AG08395 (cell line): ENCODE results near the gene TMEM63A.
"Not testable (repeated sequence)": the region's sequence is repeated elsewhere in the genome, so short reads cannot be mapped to it uniquely, and the experiment has no call there.

Experiments
- DNase-seq: peaks from one replicate; pipeline ENCODE4 v3.0.0; 2012; ENCODE audit warnings: mixed read lengths, low spot score

TMEM63A gene

DNA sequence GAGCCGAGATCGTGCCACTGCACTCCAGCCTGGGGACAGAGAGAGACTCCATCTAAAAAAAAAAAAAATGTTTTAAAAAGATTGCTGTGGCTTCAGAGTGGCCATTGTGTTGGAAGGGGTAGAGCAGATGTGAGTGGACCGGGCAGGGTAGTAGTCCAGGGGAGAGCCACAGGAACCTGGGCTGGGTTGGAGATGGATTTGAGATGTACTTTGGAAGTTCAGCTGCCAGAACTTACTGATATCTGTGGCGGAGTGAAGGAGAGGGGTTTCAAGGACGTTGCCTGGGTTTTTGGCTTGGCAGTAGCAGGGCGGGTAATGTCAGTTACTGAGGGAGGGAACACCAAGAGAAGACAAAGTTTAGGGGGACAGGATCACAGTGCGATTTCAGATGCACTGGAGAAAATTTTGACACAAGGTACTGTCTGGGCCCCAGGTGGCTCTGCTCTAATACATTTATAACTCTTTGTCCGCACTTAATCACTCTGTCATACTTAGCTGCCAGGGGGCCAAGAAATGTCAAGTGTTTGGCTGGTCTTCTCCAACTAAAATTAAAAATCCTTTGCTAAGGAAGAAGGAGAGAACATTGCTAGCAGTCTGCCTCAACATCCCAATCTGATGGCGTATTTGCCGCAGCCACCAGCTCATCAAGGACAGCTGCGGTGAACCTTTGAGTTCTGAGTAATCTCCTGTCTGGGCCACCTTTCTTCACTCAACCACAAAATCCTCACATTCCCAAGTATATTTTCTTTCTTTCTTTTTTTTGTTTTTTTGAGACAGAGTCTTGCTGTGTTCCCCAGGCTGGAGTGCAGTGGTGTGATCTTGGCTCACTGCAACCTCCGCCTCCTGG is 62.6 kb downstream of the TMEM63A start:
- DNase-seq: no peak

- DNase-seq: no peak
These were observed 64.0 kb downstream of the TMEM63A start for GRCh38 chr1:225818229-225818628.

DNA sequence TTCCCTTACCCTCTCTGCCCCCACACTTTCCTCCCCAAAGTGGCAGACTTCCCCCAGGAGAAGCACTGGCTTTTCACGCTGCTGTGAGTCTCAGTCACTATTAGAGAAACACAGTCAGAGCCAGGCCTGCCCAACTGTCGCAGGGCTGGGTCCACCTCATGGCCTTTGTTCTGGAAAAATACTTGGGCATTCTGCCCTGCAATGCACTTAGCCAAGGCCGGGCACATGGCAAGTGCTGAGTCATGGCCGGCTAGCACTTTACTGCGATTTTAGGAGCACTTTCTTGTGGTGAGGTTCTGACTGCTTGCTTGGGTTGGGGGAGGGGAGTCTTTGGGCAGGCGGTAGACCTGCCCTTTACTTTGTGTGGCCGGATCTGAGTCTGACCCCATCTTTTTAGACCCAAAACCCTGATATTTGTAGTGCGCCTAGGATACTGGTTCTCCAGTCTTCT is 64.5 kb downstream of the TMEM63A start:
- DNase-seq: peak; percentile 93

- peak; percentile 28 for DNase-seq
These were observed 65.3 kb downstream of the TMEM63A start for GRCh38 chr1:225816643-225817538.

DNA sequence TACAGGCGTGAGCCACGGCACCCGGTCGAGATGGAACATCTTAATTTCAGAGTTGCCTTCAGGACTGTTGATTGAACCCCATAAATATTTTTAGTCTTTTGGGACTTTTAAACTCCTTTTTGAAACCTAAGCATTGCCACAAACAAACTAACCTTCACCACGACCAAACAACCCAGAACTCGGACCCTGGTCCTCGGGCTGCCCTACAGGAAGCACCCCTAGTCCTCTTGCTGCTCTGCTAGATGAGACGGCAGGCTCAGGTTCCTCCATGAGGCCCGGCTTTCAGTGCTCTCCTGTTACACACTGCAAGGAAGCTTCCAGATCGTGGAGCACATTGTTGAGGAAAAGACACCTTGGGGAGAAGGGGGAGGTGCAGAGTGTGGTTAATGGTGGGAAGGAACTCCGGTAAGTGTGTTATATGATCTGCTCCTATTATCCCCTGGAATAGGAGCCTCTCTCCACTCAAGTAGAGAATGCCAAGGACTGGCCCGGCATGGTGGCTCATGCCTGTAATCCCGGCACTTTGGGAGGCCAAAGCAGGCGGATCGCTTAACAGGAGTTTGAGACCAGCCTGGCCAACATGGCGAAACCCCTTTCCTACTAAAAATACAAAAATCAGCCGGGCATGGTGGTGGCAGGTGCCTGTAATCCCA is 66.5 kb downstream of the TMEM63A start:
- DNase-seq: no peak

GRCh38 chr1:225815090-225815489 is 67.1 kb downstream of the TMEM63A start:
- DNase-seq: not testable (repeated sequence)

DNA sequence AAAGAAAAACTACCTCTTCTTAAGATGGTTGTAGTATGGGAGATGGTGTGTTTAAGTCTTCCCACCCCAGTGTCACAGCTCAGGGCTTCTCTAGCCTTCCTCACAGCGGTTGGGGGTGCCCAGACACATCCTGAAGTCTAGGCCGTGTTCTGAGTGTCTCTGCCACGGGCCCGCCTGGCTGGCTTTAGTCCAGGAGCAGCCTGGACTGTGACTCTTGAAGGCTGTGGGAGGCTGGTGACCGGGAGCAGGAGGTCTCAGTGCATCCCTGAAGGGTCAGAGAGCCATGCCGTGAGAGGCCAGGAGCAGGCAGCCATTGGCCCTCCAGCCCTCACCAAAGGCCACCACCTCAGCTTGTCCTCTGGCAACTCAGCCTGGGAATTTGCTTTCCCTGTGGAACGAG is 67.8 kb downstream of the TMEM63A start:
- DNase-seq: no peak

- DNase-seq: peak; percentile 67
These were observed 68.8 kb downstream of the TMEM63A start for GRCh38 chr1:225813214-225813964.

GRCh38 chr1:225812488-225813213 is 69.5 kb downstream of the TMEM63A start:
- no peak for DNase-seq

- DNase-seq: peak; percentile 21
These were observed 70.3 kb downstream of the TMEM63A start for GRCh38 chr1:225811622-225812487.

DNA sequence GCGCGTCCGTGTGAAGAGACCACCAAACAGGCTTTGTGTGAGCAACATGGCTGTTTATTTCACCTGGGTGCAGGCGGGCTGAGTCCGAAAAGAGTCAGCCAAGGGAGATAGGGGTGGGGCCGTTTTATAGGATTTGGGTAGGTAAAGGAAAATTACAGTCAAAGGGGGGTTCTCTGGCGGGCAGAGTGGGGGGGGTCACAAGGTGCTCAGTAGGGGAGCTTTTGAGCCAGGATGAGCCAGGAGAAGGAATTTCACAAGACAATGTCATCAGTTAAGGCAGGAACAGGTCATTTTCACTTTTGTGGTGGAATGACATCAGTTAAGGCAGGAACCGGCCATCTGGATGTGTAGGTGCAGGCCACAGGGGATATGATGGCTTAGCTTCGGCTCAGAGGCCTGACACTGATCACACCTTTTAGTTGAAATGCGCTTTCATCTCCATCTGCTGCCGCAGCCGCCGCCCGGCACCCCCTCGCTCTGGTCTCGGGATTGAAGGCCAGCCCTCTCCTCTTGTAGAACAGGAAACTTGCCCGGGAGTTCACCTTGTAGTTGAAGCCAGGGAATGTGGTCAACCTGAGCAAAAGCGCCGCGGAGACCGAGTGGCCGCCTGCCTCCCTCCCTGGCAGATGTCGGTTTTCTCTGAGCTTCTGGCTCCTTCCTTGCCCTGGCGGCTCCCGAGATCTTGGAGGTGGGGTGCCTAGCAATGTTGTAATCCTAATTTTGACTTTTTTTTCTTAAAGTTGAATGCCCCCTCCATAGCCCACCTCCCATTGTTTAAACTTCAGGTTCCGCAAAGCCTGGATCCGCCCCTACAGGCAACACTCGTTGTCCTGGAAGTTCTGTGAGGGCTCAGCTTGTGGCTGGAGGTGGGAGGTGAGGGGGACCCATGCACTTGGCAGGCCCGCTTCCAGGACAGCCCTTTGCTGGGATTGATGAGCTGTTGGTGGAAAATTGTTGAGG is 71.3 kb downstream of the TMEM63A start:
- DNase-seq: not testable (repeated sequence)

DNA sequence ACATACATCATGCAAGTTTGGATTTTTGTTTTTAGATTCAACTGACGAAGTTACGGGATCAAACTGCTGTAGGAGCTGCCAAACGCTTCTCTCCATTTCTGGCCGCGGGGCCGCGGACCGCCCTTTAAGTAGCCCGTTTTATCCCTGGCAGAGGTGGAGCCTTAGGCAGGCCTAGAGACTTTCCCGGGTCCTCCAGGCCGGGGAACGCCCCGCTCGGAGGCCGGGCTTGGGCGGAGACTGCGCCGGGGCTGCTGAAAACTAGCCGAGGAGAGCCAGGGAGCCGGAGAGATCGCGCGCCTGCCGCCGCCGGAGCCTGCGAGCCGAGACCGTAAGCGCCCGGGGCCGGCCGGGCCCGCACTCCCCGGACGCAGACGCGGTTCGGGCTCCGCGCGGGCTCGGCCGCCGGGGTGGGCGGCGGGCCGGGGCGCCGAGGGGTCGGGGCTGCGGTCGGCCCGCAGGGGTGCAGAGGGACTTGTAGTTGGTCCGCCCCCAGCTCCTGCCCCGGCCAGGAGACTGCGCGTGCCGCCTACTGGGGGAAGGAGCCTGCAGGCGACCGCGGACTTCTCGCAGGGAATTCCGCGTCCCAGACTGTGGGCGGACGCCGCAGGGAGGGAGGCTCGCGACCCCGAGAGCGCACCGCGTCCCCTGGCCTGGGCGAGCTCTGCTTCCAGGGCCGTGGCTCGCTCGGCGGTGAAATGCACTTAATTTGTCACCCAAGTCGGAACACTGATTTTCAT is 72.2 kb downstream of the TMEM63A start, which contains the start of gene EPHX1:
TSS of gene EPHX1 (plus strand) at position 283 of the 737 bp plus-strand sequence. CDS start 18,606 bp downstream, outside the sequence.
- peak; percentile 97 for DNase-seq

- no peak for DNase-seq
These were observed 74.0 kb downstream of the TMEM63A start for GRCh38 chr1:225808136-225808535.

DNA sequence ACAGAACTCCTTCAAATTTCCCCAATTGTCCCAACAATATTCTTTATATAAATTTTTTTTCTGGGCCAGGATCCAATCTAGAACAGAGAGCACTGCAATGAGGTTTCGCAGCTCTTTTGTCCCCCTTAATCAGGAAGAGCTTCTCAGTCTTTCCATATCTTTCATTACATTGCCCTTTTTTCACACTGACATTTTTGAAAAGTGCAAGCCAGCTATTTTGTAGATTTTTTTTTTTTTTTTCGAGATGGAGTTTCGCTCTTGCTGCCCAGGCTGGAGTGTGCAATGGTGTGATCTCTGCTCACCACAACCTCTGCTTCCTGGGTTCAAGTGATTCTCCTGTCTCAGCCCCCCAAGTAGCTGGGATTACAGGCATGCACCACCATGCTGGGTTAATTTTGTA is 75.4 kb downstream of the TMEM63A start:
- DNase-seq: not testable (repeated sequence)

- DNase-seq: no peak
These were observed 75.9 kb downstream of the TMEM63A start for GRCh38 chr1:225806249-225806648.

DNA sequence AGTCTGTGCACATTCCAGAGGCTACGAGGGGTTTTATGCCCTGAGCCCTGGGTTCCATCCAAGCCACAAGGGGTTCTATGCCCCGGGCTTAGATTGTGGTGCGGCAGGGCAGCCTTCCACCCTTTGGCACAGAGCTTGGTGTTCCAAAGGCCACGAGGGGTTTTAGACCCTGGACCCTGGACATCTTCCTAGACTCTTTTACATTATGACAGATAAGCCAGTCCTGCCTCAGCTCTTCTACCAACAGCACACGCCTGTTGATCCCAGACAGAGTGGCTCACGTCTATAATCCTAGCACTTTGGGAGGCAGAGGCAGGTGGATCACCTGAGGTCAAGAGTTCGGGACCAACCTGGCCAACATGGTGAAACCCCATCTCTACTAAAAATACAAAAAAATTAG is 81.0 kb downstream of the TMEM63A start:
- not testable (repeated sequence) for DNase-seq

GRCh38 chr1:225796097-225796496 is 86.1 kb downstream of the TMEM63A start:
- not testable (repeated sequence) for DNase-seq
